DND-41 (cell line): ENCODE measurements around the gene IRAG1.

Experiments
- ATAC-seq: fragments of 200-7000 bp; cut with Tn5 transposase; 3 replicates; pipeline ENCODE4 v1.9.1; 2021; ENCODE audit warnings: low read depth; ENCODE audit not compliant: insufficient read depth
- DNase-seq: peaks from one replicate; pipeline ENCODE4 v3.0.0-alpha.2; 2020
- H2AFZ ChIP-seq: 2 replicates; pipeline ENCODE4 v1.6.0; 2012; ENCODE audit warnings: low read depth, low read length
- H3K27ac ChIP-seq: 2 replicates; pipeline ENCODE4 v1.5.1; 2012; ENCODE audit warnings: low read length, inconsistent platforms
- H3K27me3 ChIP-seq: fragments of 200-600 bp; sonication (generic); 2 replicates; pipeline ENCODE4 v1.6.0; 2012; ENCODE audit warnings: low read length, mild to moderate bottlenecking, inconsistent platforms; ENCODE audit not compliant: insufficient read depth, poor library complexity
- H3K36me3 ChIP-seq: 2 replicates; pipeline ENCODE4 v1.5.1; 2012; ENCODE audit warnings: low read length, inconsistent platforms; ENCODE audit not compliant: insufficient read depth
- H3K4me1 ChIP-seq: 2 replicates; pipeline ENCODE4 v1.5.1; 2012; ENCODE audit warnings: mild to moderate bottlenecking, low read length; ENCODE audit not compliant: insufficient read depth
- H3K4me2 ChIP-seq: 2 replicates; pipeline ENCODE4 v1.6.0; 2012; ENCODE audit warnings: mild to moderate bottlenecking, moderate library complexity, low read length, inconsistent platforms; ENCODE audit not compliant: insufficient read depth
- H3K4me3 ChIP-seq, 2 experiments: fragments of 200-600 bp in 1 of 2; shearing (Covaris generic) in 1 of 2; 2 replicates each; pipeline ENCODE4 v1.5.1; 2012 to 2016; ENCODE audit warnings: inconsistent platforms in 2 of 2, low read length in 2 of 2, mild to moderate bottlenecking in 2 of 2, low read depth in 1 of 2, moderate library complexity in 1 of 2
- H3K79me2 ChIP-seq: 2 replicates; pipeline ENCODE4 v1.6.0; 2012; ENCODE audit warnings: low read length, inconsistent platforms; ENCODE audit not compliant: insufficient read depth
- H3K9ac ChIP-seq: 2 replicates; pipeline ENCODE4 v1.6.0; 2012; ENCODE audit warnings: low read depth, mild to moderate bottlenecking, inconsistent platforms, low read length, moderate library complexity
- H3K9me3 ChIP-seq: 2 replicates; pipeline ENCODE4 v1.5.1; 2012; ENCODE audit warnings: low read length, moderate library complexity, mild to moderate bottlenecking, inconsistent platforms; ENCODE audit not compliant: insufficient read depth, severe bottlenecking
- H4K20me1 ChIP-seq: 2 replicates; pipeline ENCODE4 v1.6.0; 2012; ENCODE audit warnings: low read length; ENCODE audit not compliant: insufficient read depth
- EZH2 ChIP-seq: IDR thresholded peaks from 3 replicates; pipeline ENCODE4 v1.6.1; 2012; ENCODE audit warnings: borderline replicate concordance, low read depth, mild to moderate bottlenecking, moderate library complexity, low read length, inconsistent platforms; ENCODE audit not compliant: severe bottlenecking
- TF ChIP-seq, protein P1 (sequence below): IDR thresholded peaks from 2 replicates; pipeline ENCODE4 v1.5.1; 2012; ENCODE audit warnings: borderline replicate concordance, low read length, moderate library complexity, mild to moderate bottlenecking; ENCODE audit not compliant: poor library complexity, severe bottlenecking; ENCODE audit errors: extremely low read depth

IRAG1 gene

DNA sequence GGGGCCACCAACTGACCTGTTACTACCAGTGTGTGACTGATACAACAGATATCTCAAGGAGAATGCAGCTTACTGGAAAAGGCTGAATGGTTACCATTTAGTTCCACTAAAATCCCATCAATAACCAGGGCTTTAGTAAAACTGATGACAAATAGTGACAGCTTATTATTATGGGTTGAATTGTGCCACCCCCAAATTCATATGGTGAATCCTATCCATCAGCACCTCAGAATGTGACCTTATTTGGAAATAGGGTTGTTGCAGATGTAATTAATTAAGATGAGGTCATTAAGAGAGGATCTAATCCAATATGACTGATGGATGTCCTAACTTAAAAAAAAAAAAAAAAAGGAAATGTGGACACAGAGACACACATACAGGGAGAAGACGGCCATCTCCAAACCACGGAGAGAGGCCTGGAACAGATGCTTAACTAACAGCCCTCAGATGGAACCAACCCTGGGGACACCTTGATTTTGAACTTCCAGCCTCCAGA is 27.4 kb upstream of the IRAG1 start:
- ATAC-seq (no peak), DNase-seq (no peak)
- Histone ChIP-seq H3K9me3 (no peaks in the 10 kb centered on the region), H3K9ac (no peak overlapping the region), H4K20me1 (no peaks in the 10 kb centered on the region), H3K4me1 (no peaks in the 10 kb centered on the region), H3K27ac (no peak overlapping the region), H3K27me3 (peaks cover 20% of the 10 kb centered on the region), H3K36me3 (no peaks in the 10 kb centered on the region), H3K79me2 (no peaks in the 10 kb centered on the region), H3K4me3 (no peak overlapping the region), H3K4me2 (no peak overlapping the region), H2AFZ (no peak overlapping the region)
- TF ChIP-seq, protein P1, sequence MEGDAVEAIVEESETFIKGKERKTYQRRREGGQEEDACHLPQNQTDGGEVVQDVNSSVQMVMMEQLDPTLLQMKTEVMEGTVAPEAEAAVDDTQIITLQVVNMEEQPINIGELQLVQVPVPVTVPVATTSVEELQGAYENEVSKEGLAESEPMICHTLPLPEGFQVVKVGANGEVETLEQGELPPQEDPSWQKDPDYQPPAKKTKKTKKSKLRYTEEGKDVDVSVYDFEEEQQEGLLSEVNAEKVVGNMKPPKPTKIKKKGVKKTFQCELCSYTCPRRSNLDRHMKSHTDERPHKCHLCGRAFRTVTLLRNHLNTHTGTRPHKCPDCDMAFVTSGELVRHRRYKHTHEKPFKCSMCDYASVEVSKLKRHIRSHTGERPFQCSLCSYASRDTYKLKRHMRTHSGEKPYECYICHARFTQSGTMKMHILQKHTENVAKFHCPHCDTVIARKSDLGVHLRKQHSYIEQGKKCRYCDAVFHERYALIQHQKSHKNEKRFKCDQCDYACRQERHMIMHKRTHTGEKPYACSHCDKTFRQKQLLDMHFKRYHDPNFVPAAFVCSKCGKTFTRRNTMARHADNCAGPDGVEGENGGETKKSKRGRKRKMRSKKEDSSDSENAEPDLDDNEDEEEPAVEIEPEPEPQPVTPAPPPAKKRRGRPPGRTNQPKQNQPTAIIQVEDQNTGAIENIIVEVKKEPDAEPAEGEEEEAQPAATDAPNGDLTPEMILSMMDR: no peak
- TF ChIP-seq EZH2: no peak

DNA sequence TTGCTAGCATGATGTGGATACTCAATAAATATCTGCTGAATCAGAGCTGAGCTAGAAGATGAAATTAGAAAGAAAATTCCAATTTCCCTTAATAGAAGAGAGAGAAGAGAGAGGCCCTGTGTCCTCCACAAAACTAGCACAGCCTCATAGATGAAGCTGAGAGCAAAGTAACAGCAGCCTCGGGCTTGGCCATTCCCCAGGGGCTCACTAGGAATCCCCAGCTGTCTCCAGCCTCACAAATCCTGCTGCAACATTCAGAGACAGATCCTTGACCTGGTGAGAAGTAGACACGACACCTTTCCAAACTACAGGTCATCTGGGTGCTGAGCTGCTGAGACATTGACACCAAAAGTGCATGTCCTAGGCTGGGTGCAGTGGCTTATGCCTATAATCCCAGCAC is 26.1 kb upstream of the IRAG1 start:
- ATAC-seq (no peak), DNase-seq (no peak)
- H3K9me3 ChIP-seq: no peaks in the 10 kb centered on the region
- H4K20me1 ChIP-seq: no peaks in the 10 kb centered on the region
- no peaks in the 10 kb centered on the region for H3K4me1 ChIP-seq
- no peaks in the 10 kb centered on the region for H3K36me3 ChIP-seq
- TF ChIP-seq EZH2: no peak
- TF ChIP-seq, protein P1: no peak
- H3K27ac ChIP-seq: no peak overlapping the region
- no peaks in the 10 kb centered on the region for H3K79me2 ChIP-seq
- no peak overlapping the region for H2AFZ ChIP-seq
- no peak overlapping the region for H3K4me3 ChIP-seq
- peaks cover 21% of the 10 kb centered on the region for H3K27me3 ChIP-seq
- H3K4me2 ChIP-seq: no peak overlapping the region
- H3K9ac ChIP-seq: no peak overlapping the region

DNA sequence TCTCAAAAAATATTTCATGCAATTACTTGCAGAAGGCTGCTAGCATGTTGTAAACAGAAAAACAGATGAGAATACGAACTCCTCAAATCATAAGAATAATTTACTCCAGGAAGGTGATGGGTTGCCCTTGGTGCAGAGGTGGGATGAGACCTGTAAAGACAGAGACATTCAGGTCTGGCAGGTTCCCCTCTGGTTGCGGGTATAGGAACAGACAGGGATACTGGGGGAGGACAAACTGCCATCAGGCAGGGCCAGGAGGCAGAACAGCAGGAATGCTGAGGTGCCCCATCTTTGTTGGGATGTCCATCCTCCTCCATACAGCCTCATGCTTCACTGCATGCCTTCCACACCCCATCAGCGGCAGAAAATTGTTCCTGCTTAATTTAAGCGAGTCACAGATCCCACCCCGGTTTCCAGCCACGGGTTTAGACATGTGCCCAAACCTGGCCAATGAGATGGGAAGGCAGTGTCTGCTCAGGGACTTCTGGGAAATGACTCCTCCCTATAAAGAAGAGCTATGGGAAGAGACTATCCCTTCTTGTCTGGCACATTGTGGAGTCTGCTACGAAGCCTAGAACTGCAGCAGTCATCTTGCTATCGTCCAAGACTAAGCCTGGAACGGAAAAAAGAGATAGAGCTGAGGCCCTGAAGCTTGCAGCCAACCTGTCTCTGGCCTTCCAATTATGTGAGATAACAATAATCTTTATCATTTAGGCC is 23.1 kb upstream of the IRAG1 start:
- Histone ChIP-seq H3K27me3 (peaks cover 21% of the 10 kb centered on the region), H3K4me2 (no peak overlapping the region), H4K20me1 (no peaks in the 10 kb centered on the region), H3K27ac (no peak overlapping the region), H3K4me3 (no peak overlapping the region), H3K79me2 (no peaks in the 10 kb centered on the region), H3K9ac (no peak overlapping the region), H3K9me3 (no peaks in the 10 kb centered on the region), H3K36me3 (no peaks in the 10 kb centered on the region), H2AFZ (no peak overlapping the region), H3K4me1 (no peaks in the 10 kb centered on the region)
- ATAC-seq: no peak
- no peak for DNase-seq
- TF ChIP-seq, protein P1: no peak
- no peak for TF ChIP-seq EZH2
